IMR-90 (cell line): ENCODE measurements around the gene MOV10. TPM values are rescaled to one million over a fixed set of nuclear protein-coding genes. Genes with fewer than 3 reads are reported as not detected.

ENCODE experiments used
- ATAC-seq: fragments of 200-7000 bp; cut with Tn5 transposase; 2 replicates; pipeline ENCODE4 v1.9.1; 2020; ENCODE audit warnings: low read depth, mild to moderate bottlenecking, moderate library complexity
- BruUV-seq: library from RNA; stranded (reverse); fragments of 400-500 nt; replicated peaks from 2 replicates; lab custom pipeline; 2021; lab: Mats Ljungman, UMichigan
- CTCF ChIA-PET: fragments of 300-600 bp; formaldehyde crosslinking; extraction: SDS; loops from one replicate; lab custom pipeline; 2021; ENCODE audit warnings: antibody characterized with exemption; lab: Yijun Ruan, JAX
- POLR2A ChIA-PET: fragments of 300-600 bp; sonication (Branson Sonifier 250); formaldehyde crosslinking; loops from one replicate; lab custom pipeline; 2022; ENCODE audit warnings: antibody characterized with exemption; ENCODE audit not compliant: unreplicated experiment; lab: Charles Lee
- DNase-seq: peaks from one replicate; pipeline ENCODE4 v3.0.0; 2013
- H2AFZ ChIP-seq: replicated peaks from 2 replicates; pipeline ENCODE3; 2013; ENCODE audit warnings: low read length, mild to moderate bottlenecking; ENCODE audit not compliant: poor library complexity
- H2AK5ac ChIP-seq: 2 replicates; pipeline ENCODE4 v1.6.1; 2013; ENCODE audit warnings: low read depth, low read length, inconsistent platforms
- H2AK9ac ChIP-seq: replicated peaks from 2 replicates; pipeline ENCODE3; 2013; ENCODE audit warnings: mild to moderate bottlenecking, low read depth, low read length, moderate library complexity; ENCODE audit not compliant: poor library complexity
- H2BK120ac ChIP-seq: 2 replicates; pipeline ENCODE4 v1.6.1; 2013; ENCODE audit warnings: low read depth, low read length, inconsistent platforms
- H2BK15ac ChIP-seq: 3 replicates; pipeline ENCODE4 v1.6.1; 2013; ENCODE audit warnings: low read depth, low read length, inconsistent platforms
- H2BK20ac ChIP-seq: 2 replicates; pipeline ENCODE4 v1.6.1; 2013; ENCODE audit warnings: low read depth, mild to moderate bottlenecking, inconsistent platforms, low read length, moderate library complexity
- H2BK5ac ChIP-seq: 2 replicates; pipeline ENCODE4 v1.6.1; 2013; ENCODE audit warnings: mild to moderate bottlenecking, low read depth, low read length, inconsistent platforms; ENCODE audit not compliant: poor library complexity, severe bottlenecking
- H3K14ac ChIP-seq: replicated peaks from 2 replicates; pipeline ENCODE4 v1.6.1; 2013; ENCODE audit warnings: low read depth, low read length, inconsistent platforms
- H3K18ac ChIP-seq: 2 replicates; pipeline ENCODE4 v1.6.1; 2013; ENCODE audit warnings: low read depth, low read length, control low read depth
- H3K23ac ChIP-seq: 2 replicates; pipeline ENCODE4 v1.6.1; 2013; ENCODE audit warnings: low read depth, low read length, inconsistent platforms
- H3K27ac ChIP-seq: 2 replicates; pipeline ENCODE4 v1.5.1; 2013; ENCODE audit warnings: mild to moderate bottlenecking, control low read depth, low read length; ENCODE audit not compliant: insufficient read depth
- H3K27me3 ChIP-seq: 2 replicates; pipeline ENCODE4 v1.6.1; 2013; ENCODE audit warnings: low read length; ENCODE audit not compliant: control insufficient read depth, insufficient read depth
- H3K36me3 ChIP-seq: 2 replicates; pipeline ENCODE4 v1.6.1; 2013; ENCODE audit warnings: low read length, mixed read lengths; ENCODE audit not compliant: control insufficient read depth, insufficient read depth
- H3K4ac ChIP-seq: 2 replicates; pipeline ENCODE4 v1.6.1; 2013; ENCODE audit warnings: low read depth, low read length, inconsistent platforms
- H3K4me1 ChIP-seq: 2 replicates; pipeline ENCODE4 v1.6.1; 2013; ENCODE audit warnings: low read length, mixed read lengths; ENCODE audit not compliant: control insufficient read depth, insufficient read depth
- H3K4me2 ChIP-seq: 2 replicates; pipeline ENCODE4 v1.6.1; 2013; ENCODE audit warnings: low read depth, mild to moderate bottlenecking, control low read depth, low read length, moderate library complexity
- H3K4me3 ChIP-seq: 2 replicates; pipeline ENCODE4 v1.5.1; 2013; ENCODE audit warnings: low read depth, mild to moderate bottlenecking, control low read depth, low read length, moderate library complexity; ENCODE audit not compliant: insufficient read depth
- H3K56ac ChIP-seq: 2 replicates; pipeline ENCODE4 v1.6.1; 2013; ENCODE audit warnings: low read length, inconsistent platforms; ENCODE audit not compliant: insufficient read depth; ENCODE audit errors: extremely low read depth
- H3K79me1 ChIP-seq, 2 experiments: 2 replicates each; pipeline ENCODE4 v1.6.1; 2013; ENCODE audit warnings: low read length in 2 of 2, inconsistent platforms in 1 of 2, low read depth in 1 of 2
- H3K9ac ChIP-seq: 2 replicates; pipeline ENCODE4 v1.6.1; 2013; ENCODE audit warnings: low read depth, low read length, control low read depth
- H3K9me1 ChIP-seq: 2 replicates; pipeline ENCODE4 v1.6.1; 2013; ENCODE audit warnings: low read length, inconsistent platforms; ENCODE audit not compliant: insufficient read depth
- H3K9me3 ChIP-seq: 2 replicates; pipeline ENCODE4 v1.6.1; 2013; ENCODE audit warnings: low read length; ENCODE audit not compliant: control insufficient read depth, insufficient read depth
- H4K20me1 ChIP-seq: 2 replicates; pipeline ENCODE4 v1.6.1; 2013; ENCODE audit warnings: low read length, inconsistent platforms; ENCODE audit not compliant: insufficient read depth
- H4K5ac ChIP-seq: 2 replicates; pipeline ENCODE4 v1.6.1; 2013; ENCODE audit warnings: mild to moderate bottlenecking, low read depth, low read length, control low read depth
- H4K8ac ChIP-seq, 2 experiments: 2 replicates each; pipeline ENCODE4 v1.6.1; 2013; ENCODE audit warnings: low read depth in 2 of 2, low read length in 2 of 2, control low read depth in 1 of 2, inconsistent platforms in 1 of 2
- H4K91ac ChIP-seq: 2 replicates; pipeline ENCODE4 v1.6.1; 2013; ENCODE audit warnings: low read depth, low read length, inconsistent platforms; ENCODE audit not compliant: insufficient read depth
- CEBPB ChIP-seq: IDR thresholded peaks from 2 replicates; pipeline ENCODE4 v1.6.1; 2012; ENCODE audit warnings: low read depth, low read length, improper control_type of control experiment
- SMC3 ChIP-seq: fragments of 150-350 bp; IDR thresholded peaks from 2 replicates; pipeline ENCODE4 v1.6.1; 2016; ENCODE audit warnings: low read depth, mild to moderate bottlenecking, antibody characterized with exemption, low read length, moderate library complexity
- WGBS, 2 experiments: methylation state at CpG; one replicate each; pipeline versions ENCODE4 v1.1.5 to v1.1.7; 2013; ENCODE audit warnings: missing lambda C conversion rate in 2 of 2; ENCODE audit not compliant: insufficient read length in 1 of 2; ENCODE audit errors: extremely low coverage in 2 of 2; 5-methylcytosine and 5-hydroxymethylcytosine counted together
- dilution Hi-C: fragments of 300-500 bp; cut with HindIII; formaldehyde crosslinking; loops from one replicate; pipeline ENCODE4 v1.14.3; 2018; ENCODE audit warnings: low sequenced_read_pairs; ENCODE audit not compliant: unreplicated experiment
- in situ Hi-C: fragments of 300-500 bp; cut with MboI; formaldehyde crosslinking; loops from 3 replicates; pipeline ENCODE4 v1.14.3; 2019; ENCODE audit warnings: low sequenced_read_pairs, inconsistent platforms, mixed read lengths
- intact Hi-C: fragments of 100-400 bp; cut with micrococcal nuclease; formaldehyde crosslinking; loops from 2 replicates; pipeline ENCODE4 v1.10.0; 2022
- polyA plus RNA-seq, 3 experiments: library from polyadenylated mRNA; depleted of rRNA; stranded (reverse); fragments of >200 nt; gene quantifications; 2 replicates each; pipeline ENCODE4 v1.2.3, GENCODE V29; 2012; ENCODE audit warnings: low replicate concordance in 1 of 3
- total RNA-seq: library from RNA; depleted of rRNA; stranded (reverse); fragments of >200 nt; gene quantifications from 2 replicates; pipeline ENCODE4 v1.2.3, GENCODE V29; 2012

The MOV10 gene
- total and polyA plus RNA-seq, 2 of the 4 experiments (the other 2 are of a cell fraction): 36.7 to 103 TPM

- no peak for TF ChIP-seq CEBPB
- no peak for TF ChIP-seq SMC3
Observed at GRCh38 chr1:112697781-112698201, 23.3 kb downstream of the MOV10 start.

More at GRCh38 chr1:112697781-112698201, 23.3 kb downstream of the MOV10 start:
- ATAC-seq (no peak), DNase-seq (no peak)
- H4K5ac ChIP-seq: no peak overlapping the region
- no peak overlapping the region for H3K4me2 ChIP-seq
- H2AFZ ChIP-seq: no peak overlapping the region
- H2AK9ac ChIP-seq: no peak overlapping the region
- H3K4me3 ChIP-seq: no peak overlapping the region
- H2AK5ac ChIP-seq: no peak overlapping the region
- ChIA-PET POLR2A (interaction anchor here (0.5 to 0.7 kb wide), 2 partner anchors 29 to 228 kb away, joined by 3 to 5 read pairs; no protein-coding TSS in a partner anchor), CTCF (no interaction called here)
- no peak overlapping the region for H2BK20ac ChIP-seq
- in situ Hi-C loops: no loop called here
- no TSS peak for BruUV-seq
- peaks cover 77% of the 10 kb centered on the region for H3K36me3 ChIP-seq
- H4K20me1 ChIP-seq: peaks cover 21% of the 10 kb centered on the region
- intact Hi-C loops: no loop called here
- no peak overlapping the region for H3K9ac ChIP-seq
- dilution Hi-C loops: no loop called here
- H3K56ac ChIP-seq: no peak overlapping the region
- H2BK15ac ChIP-seq: no peak overlapping the region
- no peaks in the 10 kb centered on the region for H3K27me3 ChIP-seq
- H3K4ac ChIP-seq: no peak overlapping the region
- no peak overlapping the region for H3K14ac ChIP-seq
- H3K9me3 ChIP-seq: no peaks in the 10 kb centered on the region
- H3K79me1 ChIP-seq: peaks cover 7 to 40% of the 10 kb centered on the region in 2 experiments; a peak in 3 of 4 replicates
- H3K9me1 ChIP-seq: peaks cover 12% of the 10 kb centered on the region
- no peak overlapping the region for H3K23ac ChIP-seq
- no peak overlapping the region for H2BK5ac ChIP-seq
- WGBS, 2 experiments: no CpG with 5 or more reads among the region's 9 CpGs
- no peak overlapping the region for H4K91ac ChIP-seq
- no peak overlapping the region for H3K18ac ChIP-seq
- H3K27ac ChIP-seq: no peak overlapping the region
- peaks cover 21% of the 10 kb centered on the region for H3K4me1 ChIP-seq
- H2BK120ac ChIP-seq: no peak overlapping the region
- H4K8ac ChIP-seq: no peak overlapping the region
